ENCODE results near the gene EP400.

Gene EP400

DNA sequence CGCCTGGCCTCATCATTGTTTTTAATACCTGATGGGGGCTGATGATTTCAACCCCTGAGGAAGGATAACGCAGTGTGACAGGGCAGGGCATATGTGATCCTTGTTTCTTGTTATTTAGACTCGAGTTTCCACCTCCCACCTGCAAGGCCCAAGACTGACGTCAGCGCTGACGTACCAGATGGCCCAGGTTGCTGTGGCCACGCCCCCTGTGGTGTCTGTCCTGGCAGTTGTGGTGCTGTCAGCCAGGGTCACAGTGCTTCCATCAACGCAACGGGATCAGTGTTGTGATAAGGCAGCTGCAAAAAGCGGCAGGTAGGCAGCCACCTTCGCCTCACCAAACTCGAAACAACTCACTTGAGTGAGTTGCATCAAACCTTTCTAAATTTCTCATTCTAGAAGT, 176.0 kb downstream of the EP400 start:
- no peak for DNase-seq

DNA sequence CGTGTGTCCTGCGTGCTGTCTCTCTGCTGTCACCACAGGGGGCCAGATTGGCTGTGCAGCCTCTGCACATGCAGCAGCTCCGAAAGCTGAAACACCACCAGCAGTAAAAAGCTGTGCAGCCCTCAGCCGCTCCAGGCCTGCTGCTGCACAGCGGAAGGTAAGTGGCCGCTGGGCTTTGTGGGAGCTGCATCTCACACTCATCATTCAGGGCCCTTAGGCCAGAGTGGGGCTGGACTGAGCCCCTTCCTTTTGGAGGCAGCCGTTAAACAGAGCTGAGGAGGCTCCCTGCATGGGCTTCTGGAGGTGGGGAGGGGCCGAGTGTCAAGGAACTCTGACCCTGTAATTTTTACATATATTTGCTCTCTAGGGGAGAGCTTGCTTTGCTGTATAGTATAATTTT, 177.3 kb downstream of the EP400 start:
- no peak for DNase-seq

- no peak for DNase-seq
Observed at GRCh38 chr12:132129007-132129406, 179.3 kb downstream of the EP400 start.

- no peak for DNase-seq
Observed at GRCh38 chr12:132130690-132131089, 180.9 kb downstream of the EP400 start.
